ENCODE data around the gene SLC25A29.

GRCh38 chr14:100330388-100330931, 24.2 kb upstream of the SLC25A29 start:
- TF ChIP-seq TAF1 (IDR thresholded peaks at IDR 0.05; ENCODE audit: borderline replicate concordance, insufficient read depth, low read length) (no peak), POLR2AphosphoS5 (IDR thresholded peaks at IDR 0.05; ENCODE audit: low read depth, low read length) (no peak), SIN3A (IDR thresholded peaks at IDR 0.05; ENCODE audit: borderline replicate concordance, insufficient read depth, low read length) (no peak), FOXP2 (optimal IDR thresholded peaks at IDR 0.05; ENCODE audit: borderline replicate concordance, extremely low read depth, extremely low read length, insufficient read depth) (no peak)
- TF ChIP-seq, protein P1, sequence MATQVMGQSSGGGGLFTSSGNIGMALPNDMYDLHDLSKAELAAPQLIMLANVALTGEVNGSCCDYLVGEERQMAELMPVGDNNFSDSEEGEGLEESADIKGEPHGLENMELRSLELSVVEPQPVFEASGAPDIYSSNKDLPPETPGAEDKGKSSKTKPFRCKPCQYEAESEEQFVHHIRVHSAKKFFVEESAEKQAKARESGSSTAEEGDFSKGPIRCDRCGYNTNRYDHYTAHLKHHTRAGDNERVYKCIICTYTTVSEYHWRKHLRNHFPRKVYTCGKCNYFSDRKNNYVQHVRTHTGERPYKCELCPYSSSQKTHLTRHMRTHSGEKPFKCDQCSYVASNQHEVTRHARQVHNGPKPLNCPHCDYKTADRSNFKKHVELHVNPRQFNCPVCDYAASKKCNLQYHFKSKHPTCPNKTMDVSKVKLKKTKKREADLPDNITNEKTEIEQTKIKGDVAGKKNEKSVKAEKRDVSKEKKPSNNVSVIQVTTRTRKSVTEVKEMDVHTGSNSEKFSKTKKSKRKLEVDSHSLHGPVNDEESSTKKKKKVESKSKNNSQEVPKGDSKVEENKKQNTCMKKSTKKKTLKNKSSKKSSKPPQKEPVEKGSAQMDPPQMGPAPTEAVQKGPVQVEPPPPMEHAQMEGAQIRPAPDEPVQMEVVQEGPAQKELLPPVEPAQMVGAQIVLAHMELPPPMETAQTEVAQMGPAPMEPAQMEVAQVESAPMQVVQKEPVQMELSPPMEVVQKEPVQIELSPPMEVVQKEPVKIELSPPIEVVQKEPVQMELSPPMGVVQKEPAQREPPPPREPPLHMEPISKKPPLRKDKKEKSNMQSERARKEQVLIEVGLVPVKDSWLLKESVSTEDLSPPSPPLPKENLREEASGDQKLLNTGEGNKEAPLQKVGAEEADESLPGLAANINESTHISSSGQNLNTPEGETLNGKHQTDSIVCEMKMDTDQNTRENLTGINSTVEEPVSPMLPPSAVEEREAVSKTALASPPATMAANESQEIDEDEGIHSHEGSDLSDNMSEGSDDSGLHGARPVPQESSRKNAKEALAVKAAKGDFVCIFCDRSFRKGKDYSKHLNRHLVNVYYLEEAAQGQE (IDR thresholded peaks at IDR 0.05; ENCODE audit: insufficient read depth in 1 of 2, low read depth in 2 of 2, low read length in 2 of 2): no peak
